GM12864 (cell line): ENCODE data around the gene PTPRM.

Experiments used
- DNase-seq: peaks from one replicate; pipeline ENCODE4 v3.0.0-alpha.2; 2011; ENCODE audit warnings: low read depth
- H3K4me3 ChIP-seq: 2 replicates; pipeline ENCODE4 v1.5.1; 2011; ENCODE audit warnings: mild to moderate bottlenecking, low read depth, low read length, control low read depth
- CTCF ChIP-seq: IDR thresholded peaks from 2 replicates; pipeline ENCODE4 v1.5.1; 2011; ENCODE audit warnings: low read depth, mild to moderate bottlenecking, moderate library complexity, low read length, control low read depth, inconsistent platforms; ENCODE audit errors: missing control alignments

Gene PTPRM

DNA sequence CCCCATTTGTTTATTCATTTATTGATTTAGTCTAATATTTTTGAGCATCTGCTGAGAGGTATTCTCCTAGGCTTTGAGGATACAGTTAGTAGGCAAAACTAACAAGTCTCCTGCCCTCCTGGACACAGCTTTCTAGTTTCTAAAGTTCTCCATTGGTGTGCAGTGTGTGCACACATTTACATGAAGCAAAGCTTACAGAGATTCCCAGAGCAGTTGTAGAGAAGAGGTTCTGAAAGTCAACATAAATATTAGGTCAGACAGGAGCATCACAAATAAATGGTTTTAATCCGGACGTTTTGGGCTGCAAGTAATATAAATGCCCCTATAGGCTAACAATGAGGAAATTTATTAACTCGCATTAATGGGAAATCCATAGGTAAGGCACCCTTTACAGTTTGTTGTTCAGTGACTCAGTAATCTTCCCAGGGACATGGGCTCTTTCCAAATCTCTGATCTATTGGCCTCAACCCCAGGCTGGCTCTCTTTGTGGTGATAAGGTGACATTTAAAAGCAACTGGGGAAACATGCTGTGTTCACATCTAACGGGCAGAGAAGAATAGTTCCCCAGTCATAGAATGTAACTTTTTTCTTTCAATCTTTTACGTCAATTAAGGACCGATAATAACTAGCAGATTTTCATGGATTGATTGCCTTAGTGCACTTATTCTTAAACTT lies 407.2 kb downstream of the PTPRM start:
- no peak for TF ChIP-seq CTCF

GRCh38 chr18:7977897-7978296 lies 410.8 kb downstream of the PTPRM start:
- no peak for TF ChIP-seq CTCF
- DNase-seq = no peak
- H3K4me3 ChIP-seq = no peak overlapping the region

More for the DNA sequence above, 407.2 kb downstream of the PTPRM start:
- H3K4me3 ChIP-seq = no peak overlapping the region
- no peak for DNase-seq

- no peak for TF ChIP-seq CTCF
- H3K4me3 ChIP-seq = no peak overlapping the region
- no peak for DNase-seq
Measured at GRCh38 chr18:7978834-7979233, 411.7 kb downstream of the PTPRM start.

- no peak for DNase-seq
- no peak overlapping the region for H3K4me3 ChIP-seq
- no peak for TF ChIP-seq CTCF
Measured at GRCh38 chr18:7979714-7980113, 412.6 kb downstream of the PTPRM start.

DNA sequence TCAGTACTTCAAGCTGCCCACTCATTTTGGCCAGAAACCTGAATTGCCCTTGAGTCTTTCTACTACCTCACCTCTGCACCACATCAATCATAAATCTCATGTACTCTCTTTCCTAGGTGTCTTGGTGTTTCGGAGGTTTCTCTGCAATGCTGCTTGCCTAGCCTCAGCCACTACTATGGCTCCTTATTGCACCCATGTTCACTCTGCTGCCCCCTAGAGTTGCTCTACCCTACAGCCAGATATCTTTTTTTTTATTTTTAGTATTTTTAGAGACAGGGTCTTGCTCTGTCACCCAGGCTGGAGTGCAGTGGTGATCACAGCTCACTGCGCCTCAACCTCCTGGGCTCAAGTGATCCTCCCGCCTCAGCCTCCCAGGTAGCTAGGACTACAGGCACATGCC lies 413.0 kb downstream of the PTPRM start:
- H3K4me3 ChIP-seq = no peak overlapping the region
- peak; percentile 31 for TF ChIP-seq CTCF
- DNase-seq = no peak

- no peak for TF ChIP-seq CTCF
- no peak for DNase-seq
- no peak overlapping the region for H3K4me3 ChIP-seq
Measured at GRCh38 chr18:7980656-7981055, 413.5 kb downstream of the PTPRM start.

GRCh38 chr18:7982216-7982615 lies 415.1 kb downstream of the PTPRM start:
- no peak overlapping the region for H3K4me3 ChIP-seq
- no peak for DNase-seq
- no peak for TF ChIP-seq CTCF
